DND-41 (cell line): ENCODE data around the gene LRRC52.

Source experiments
- CTCF ChIP-seq: IDR thresholded peaks from 2 replicates; pipeline ENCODE4 v1.5.1; 2012; ENCODE audit warnings: borderline replicate concordance, low read length, moderate library complexity, mild to moderate bottlenecking; ENCODE audit not compliant: poor library complexity, severe bottlenecking; ENCODE audit errors: extremely low read depth
- EZH2 ChIP-seq: IDR thresholded peaks from 3 replicates; pipeline ENCODE4 v1.6.1; 2012; ENCODE audit warnings: borderline replicate concordance, low read depth, mild to moderate bottlenecking, moderate library complexity, low read length, inconsistent platforms; ENCODE audit not compliant: severe bottlenecking

GRCh38 chr1:165564561-165564960 is 20.8 kb downstream of the LRRC52 start:
- no peak for TF ChIP-seq CTCF
- no peak for TF ChIP-seq EZH2
